Measurements from ENCODE around the gene RPS6KB1. TPM values are rescaled to one million over a fixed set of nuclear protein-coding genes. Genes with fewer than 3 reads are reported as not detected.
"Not testable (repeated sequence)": the region's sequence is repeated elsewhere in the genome, so short reads cannot be mapped to it uniquely, and the experiment has no call there.

Gene RPS6KB1
- total RNA-seq = 46.8 TPM

GRCh38 chr17:59892924-59893675 lies at the start of gene RPS6KB1, which contains the start of gene TUBD1:
Gene RPS6KB1, plus strand, starts transcription at chr17:59893121. Its CDS starts 64 bp downstream, at chr17:59893185.
Gene TUBD1, minus strand, starts transcription at chr17:59892943. Its CDS starts 1,941 bp downstream, at chr17:59891002.
- DNase-seq (ENCODE audit: low spot score) = peak; percentile 98

GRCh38 chr17:59844884-59845594 lies 47.9 kb upstream of the RPS6KB1 start:
- no peak for DNase-seq (ENCODE audit: low spot score)

GRCh38 chr17:59845595-59846393 lies 47.1 kb upstream of the RPS6KB1 start:
- DNase-seq (ENCODE audit: low spot score) = no peak

GRCh38 chr17:59846394-59847165 lies 46.3 kb upstream of the RPS6KB1 start:
- DNase-seq (ENCODE audit: low spot score) = no peak

- no peak for DNase-seq (ENCODE audit: low spot score)
Observed at GRCh38 chr17:59848385-59848668, 44.6 kb upstream of the RPS6KB1 start.

- no peak for DNase-seq (ENCODE audit: low spot score)
Observed at GRCh38 chr17:59848778-59849177, 44.1 kb upstream of the RPS6KB1 start.

- DNase-seq (ENCODE audit: low spot score) = not testable (repeated sequence)
Observed at GRCh38 chr17:59850311-59850710, 42.6 kb upstream of the RPS6KB1 start.

- no peak for DNase-seq (ENCODE audit: low spot score)
Observed at GRCh38 chr17:59851439-59852375, 41.2 kb upstream of the RPS6KB1 start.

- not testable (repeated sequence) for DNase-seq (ENCODE audit: low spot score)
Observed at GRCh38 chr17:59852847-59853167, 40.1 kb upstream of the RPS6KB1 start.

GRCh38 chr17:59853168-59853918 lies 39.6 kb upstream of the RPS6KB1 start:
- DNase-seq (ENCODE audit: low spot score) = peak; percentile 71

- not testable (repeated sequence) for DNase-seq (ENCODE audit: low spot score)
Observed at GRCh38 chr17:59853919-59854729, 38.8 kb upstream of the RPS6KB1 start.

GRCh38 chr17:59856859-59857794 lies 35.8 kb upstream of the RPS6KB1 start:
- DNase-seq (ENCODE audit: low spot score) = no peak

- no peak for DNase-seq (ENCODE audit: low spot score)
Observed at GRCh38 chr17:59858167-59858816, 34.6 kb upstream of the RPS6KB1 start.

- no peak for DNase-seq (ENCODE audit: low spot score)
Observed at GRCh38 chr17:59858932-59859331, 34.0 kb upstream of the RPS6KB1 start.

- no peak for DNase-seq (ENCODE audit: low spot score)
Observed at GRCh38 chr17:59859444-59860025, 33.4 kb upstream of the RPS6KB1 start.

- DNase-seq (ENCODE audit: low spot score) = no peak
Observed at GRCh38 chr17:59863616-59864015, 29.3 kb upstream of the RPS6KB1 start.

GRCh38 chr17:59869941-59870218 lies 23.0 kb upstream of the RPS6KB1 start:
- no peak for DNase-seq (ENCODE audit: low spot score)
